ENCODE results near the gene PRR12.

GRCh38 chr19:49635530-49636232 lies 44.7 kb downstream of the PRR12 start:
- TF ChIP-seq ARID3A (IDR thresholded peaks at IDR 0.05; ENCODE audit: borderline replicate concordance, low read depth, low read length) (no peak), GABPA (tag; conservative IDR thresholded peaks at IDR 0.05; ENCODE audit: low read depth) (no peak), FOXK2 (conservative IDR thresholded peaks at IDR 0.05 in 1 of 2, IDR thresholded peaks at IDR 0.05 in 1 of 2; ENCODE audit: low read depth in 2 of 2) (no peak), CTCF (IDR thresholded peaks at IDR 0.05 in 2 of 3, conservative IDR thresholded peaks at IDR 0.05 in 1 of 3; ENCODE audit: insufficient read depth in 2 of 3, low read depth in 1 of 3, low read length in 3 of 3) (no peak), SP1 (CRISPR knock-in tag; IDR thresholded peaks at IDR 0.05) (no peak), EP300 (IDR thresholded peaks at IDR 0.05; ENCODE audit: low read length) (no peak), CBX3 (IDR thresholded peaks at IDR 0.05; ENCODE audit: borderline replicate concordance in 1 of 2, low read length in 2 of 2) (no peak), RCOR1 (IDR thresholded peaks at IDR 0.05; ENCODE audit: borderline replicate concordance in 1 of 2, low read depth in 2 of 2, low read length in 2 of 2) (no peak), TARDBP (IDR thresholded peaks at IDR 0.05) (no peak)

All from K562 (cell line).